Fibroblast of the aortic adventitia (primary cell): ENCODE results near the gene ADAMTS12. TPM values are rescaled to one million over a fixed set of nuclear protein-coding genes. Genes with fewer than 3 reads are reported as not detected.
A peak's percentile ranks its signal among the peaks of the same experiment; 100 is the strongest.

Source experiments
- DNase-seq: peaks from one replicate; pipeline ENCODE4 v3.0.0-alpha.2; 2010; ENCODE audit warnings: low read depth
- H3K4me3 ChIP-seq: 2 replicates; pipeline ENCODE4 v1.5.1; 2011; ENCODE audit warnings: low read depth, mild to moderate bottlenecking, control low read depth, low read length, moderate library complexity
- CTCF ChIP-seq: IDR thresholded peaks from 2 replicates; pipeline ENCODE4 v1.5.1; 2011; ENCODE audit warnings: mild to moderate bottlenecking, low read length, control low read depth, inconsistent platforms; ENCODE audit not compliant: insufficient read depth
- total RNA-seq: library from RNA; depleted of rRNA; stranded (reverse); fragments of >200 nt; gene quantifications from 2 replicates; pipeline ENCODE4 v1.2.3, GENCODE V29; 2012; ENCODE audit warnings: low replicate concordance

Gene ADAMTS12
- total RNA-seq, 1 donor, result 13.0 TPM

GRCh38 chr5:33488558-33489355 lies 403.0 kb downstream of the ADAMTS12 start:
- no peak for DNase-seq
- no peak for TF ChIP-seq CTCF
- no peak overlapping the region for H3K4me3 ChIP-seq

- no peak for DNase-seq
- no peak overlapping the region for H3K4me3 ChIP-seq
- TF ChIP-seq CTCF, result no peak
Observed at GRCh38 chr5:33487236-33487635, 404.6 kb downstream of the ADAMTS12 start.

GRCh38 chr5:33482335-33482734 lies 409.5 kb downstream of the ADAMTS12 start:
- no peak for DNase-seq
- H3K4me3 ChIP-seq, result no peak overlapping the region
- TF ChIP-seq CTCF, result no peak

- no peak for TF ChIP-seq CTCF
- no peak overlapping the region for H3K4me3 ChIP-seq
- DNase-seq, result no peak
Observed at GRCh38 chr5:33480876-33481275, 410.9 kb downstream of the ADAMTS12 start.

- H3K4me3 ChIP-seq, result no peak overlapping the region
- TF ChIP-seq CTCF, result no peak
- no peak for DNase-seq
Observed at GRCh38 chr5:33479311-33479710, 412.5 kb downstream of the ADAMTS12 start.

GRCh38 chr5:33477816-33478215 lies 414.0 kb downstream of the ADAMTS12 start:
- TF ChIP-seq CTCF, result no peak
- DNase-seq, result no peak
- no peak overlapping the region for H3K4me3 ChIP-seq

- TF ChIP-seq CTCF, result no peak
- peak; percentile 13 for DNase-seq
- no peak overlapping the region for H3K4me3 ChIP-seq
Observed at GRCh38 chr5:33476992-33477391, 414.8 kb downstream of the ADAMTS12 start.
